ENCODE measurements around the gene SEPTIN8.

SEPTIN8 gene, protein sequence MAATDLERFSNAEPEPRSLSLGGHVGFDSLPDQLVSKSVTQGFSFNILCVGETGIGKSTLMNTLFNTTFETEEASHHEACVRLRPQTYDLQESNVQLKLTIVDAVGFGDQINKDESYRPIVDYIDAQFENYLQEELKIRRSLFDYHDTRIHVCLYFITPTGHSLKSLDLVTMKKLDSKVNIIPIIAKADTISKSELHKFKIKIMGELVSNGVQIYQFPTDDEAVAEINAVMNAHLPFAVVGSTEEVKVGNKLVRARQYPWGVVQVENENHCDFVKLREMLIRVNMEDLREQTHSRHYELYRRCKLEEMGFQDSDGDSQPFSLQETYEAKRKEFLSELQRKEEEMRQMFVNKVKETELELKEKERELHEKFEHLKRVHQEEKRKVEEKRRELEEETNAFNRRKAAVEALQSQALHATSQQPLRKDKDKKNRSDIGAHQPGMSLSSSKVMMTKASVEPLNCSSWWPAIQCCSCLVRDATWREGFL

DNA sequence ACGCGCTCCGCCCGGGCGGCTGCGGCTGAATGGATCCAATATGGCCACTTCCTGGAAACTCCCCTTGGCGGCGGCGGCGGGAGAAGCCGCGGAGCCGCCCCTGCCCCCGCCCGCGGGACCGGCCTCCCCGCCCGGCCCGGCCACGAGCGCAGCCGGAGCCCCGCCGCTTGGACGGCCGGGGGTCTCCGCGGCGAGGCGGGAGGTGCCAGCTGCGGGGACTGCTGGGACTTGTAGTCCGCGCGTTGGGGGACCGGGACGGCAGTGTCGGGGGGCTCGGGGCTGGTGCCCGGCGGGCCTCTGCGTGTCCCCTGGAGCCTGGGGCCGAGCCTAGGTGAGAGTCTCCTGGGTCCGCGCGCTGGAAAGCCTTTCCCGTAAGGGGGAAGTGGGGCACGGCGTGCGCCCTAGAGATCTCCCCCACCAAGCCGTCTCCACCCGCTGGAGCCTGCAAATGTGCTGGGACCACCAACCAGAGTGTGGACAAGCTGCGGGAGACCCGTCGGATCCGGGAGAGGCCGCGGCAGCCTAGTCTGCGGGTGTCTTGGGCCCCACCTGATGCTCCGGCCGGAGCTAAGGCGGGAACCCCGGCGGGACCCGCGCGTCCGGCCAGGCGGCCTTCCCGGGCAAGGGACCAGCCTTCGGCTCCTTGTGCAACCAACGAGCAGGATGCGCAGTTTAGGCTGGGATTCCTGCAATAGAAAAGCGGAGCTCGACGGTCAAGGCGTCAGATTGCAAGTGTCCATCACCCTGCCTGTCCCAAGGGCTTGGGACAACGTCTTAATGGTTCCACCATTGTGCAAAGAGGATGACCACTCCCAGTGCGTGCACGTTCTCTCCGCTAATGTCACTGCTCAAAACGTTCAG lies at the start of gene SEPTIN8:
TSS of gene SEPTIN8 (minus strand) at position 31 of the 861 bp plus-strand sequence. CDS start 102 bp downstream, outside the sequence.
- DNase-seq: peak in 1 of 2 experiments; percentile 23

DNA sequence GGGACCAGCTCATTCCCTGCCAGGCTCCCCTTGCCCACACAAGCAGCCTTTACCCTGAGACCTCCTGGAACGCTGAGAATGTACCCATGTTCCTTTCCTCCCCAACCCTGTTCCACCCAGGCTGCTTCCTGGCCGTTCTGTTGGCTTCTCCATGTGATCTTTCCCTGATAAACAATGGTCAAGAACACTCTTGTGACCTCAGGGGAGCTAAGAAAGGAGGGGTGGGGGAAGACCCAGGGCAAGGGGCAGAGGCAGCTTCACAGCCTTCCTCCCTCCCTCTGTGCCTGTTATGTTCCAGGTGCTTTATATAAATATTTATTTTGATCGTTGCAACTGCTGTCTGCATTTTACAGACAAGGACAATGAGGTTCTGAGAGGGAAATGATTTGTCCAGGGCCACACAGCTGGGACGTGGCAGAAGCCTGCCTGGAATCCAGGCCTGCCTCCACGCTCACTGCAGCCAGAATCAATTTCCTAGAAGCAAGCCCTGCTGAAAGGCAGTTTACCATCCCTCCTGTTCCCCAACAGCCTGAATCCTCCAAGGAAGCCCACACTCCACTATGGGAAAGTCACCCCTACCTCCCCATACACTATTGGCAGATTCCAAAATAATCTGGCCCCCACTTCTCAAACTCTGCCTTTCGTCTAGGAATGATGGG lies 49.5 kb upstream of the SEPTIN8 start:
- no peak for DNase-seq

DNA sequence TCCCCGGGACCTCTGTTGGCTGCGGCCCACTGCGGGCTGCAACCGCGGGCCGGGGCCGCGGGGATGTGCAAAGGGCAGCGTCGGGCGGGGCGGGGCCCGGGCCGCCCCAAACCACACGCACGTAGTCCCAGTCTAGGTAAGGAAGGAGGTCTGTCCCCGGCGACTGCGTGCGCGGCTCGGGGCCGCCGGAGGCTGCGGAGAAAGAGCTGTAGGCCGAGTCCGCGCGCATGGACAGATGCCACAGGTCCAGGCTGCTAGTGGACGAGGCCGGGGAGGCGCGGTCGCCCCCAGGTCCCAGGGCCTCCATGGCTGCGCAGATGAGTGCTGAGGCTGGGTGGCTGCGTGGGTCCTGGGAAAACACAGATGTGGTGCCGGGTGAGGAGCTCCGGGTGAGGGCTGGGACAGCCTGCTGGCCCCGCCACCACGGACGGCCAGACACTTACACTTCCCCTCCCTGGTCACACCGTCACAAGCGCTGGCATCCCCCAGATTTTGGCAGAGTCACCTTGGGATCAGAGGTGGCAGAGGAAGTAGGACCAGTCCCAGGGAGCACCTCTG lies 48.9 kb upstream of the SEPTIN8 start:
- DNase-seq: no peak

DNA sequence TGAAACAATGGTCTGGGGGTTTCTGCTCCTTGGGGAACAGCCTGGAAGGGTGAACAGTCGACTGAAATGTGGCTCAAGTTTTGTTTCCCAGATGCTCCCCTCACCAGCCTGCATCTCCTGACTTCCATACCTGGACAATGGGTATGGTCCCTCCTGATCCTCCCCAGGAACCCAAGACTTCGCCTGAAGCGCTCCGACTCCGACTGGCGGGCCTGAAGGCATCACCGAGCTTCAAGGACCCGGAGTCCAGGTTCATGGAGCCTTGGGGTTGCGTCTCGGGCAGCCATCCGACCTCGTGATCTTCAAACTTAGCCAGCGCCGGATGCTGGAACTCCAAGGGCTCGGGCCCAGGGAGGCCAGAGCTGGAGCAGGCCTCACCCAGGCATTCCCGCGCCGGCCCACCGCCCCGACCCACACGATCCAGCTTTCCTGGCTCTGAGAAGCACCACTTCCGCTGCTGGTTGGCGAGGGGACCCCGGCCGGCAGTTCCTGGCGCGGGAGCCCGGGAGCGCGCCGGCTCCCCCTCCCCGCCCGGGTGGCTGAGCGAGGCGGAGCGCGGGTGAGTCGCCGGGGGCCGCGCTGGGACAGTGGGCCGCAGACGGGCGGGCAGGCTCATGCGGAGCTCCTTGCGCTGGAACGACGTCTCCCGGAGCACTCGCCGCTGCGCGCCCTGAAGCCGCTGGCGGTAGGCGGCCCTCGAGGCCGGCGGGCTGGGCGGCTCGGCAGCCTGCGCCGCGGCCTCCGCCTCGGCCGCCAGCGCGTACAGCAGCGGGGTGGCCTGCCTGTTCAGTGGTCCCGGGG lies 48.2 kb upstream of the SEPTIN8 start:
- DNase-seq: no peak

DNA sequence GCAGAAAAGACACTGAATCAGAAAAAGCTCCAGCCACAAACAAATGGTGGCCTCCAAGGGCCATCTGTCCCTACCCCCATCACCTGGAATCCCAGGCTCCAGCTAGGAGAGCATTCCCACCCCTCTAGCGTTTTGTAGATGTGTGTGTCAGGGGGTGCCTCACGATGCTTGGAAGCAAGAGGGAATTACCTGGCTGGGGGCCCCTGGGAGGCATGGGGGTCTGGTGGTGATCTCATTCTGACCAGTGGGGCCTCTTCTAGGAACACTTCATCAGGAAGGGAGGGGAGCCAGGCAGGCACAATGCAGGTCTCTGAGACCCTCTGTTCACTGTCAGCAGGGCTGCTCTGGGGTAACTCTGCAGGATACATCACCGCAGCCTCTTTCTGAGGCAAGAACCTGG lies 47.4 kb upstream of the SEPTIN8 start:
- no peak for DNase-seq

DNA sequence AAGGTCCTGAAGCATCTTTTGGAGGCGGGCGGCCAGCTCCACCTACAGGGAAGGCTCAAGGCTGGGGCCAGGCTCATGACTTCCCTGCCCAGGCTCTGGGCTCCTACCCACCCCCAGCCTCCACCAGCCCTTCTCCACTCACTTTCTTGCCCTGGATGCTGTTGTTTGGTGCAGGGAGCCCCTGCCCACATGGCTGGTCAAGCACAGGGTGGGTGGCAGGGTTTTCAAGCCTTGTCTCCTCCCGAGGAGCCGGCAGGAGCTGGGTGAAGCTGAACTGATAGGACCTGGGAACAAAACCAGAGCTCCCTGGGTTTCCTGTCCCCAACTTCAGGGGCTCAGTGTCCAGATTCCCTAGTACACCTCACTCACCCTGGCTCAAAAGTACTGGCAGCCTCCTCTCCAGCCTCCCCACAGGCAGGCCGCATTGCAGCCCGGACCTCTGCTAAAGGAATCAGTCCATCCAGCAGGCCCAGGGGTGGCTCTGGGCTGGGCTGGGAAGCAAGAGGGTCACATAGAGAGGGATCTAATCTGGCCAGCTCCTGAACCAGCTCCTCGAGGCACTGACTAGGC lies 46.5 kb upstream of the SEPTIN8 start:
- DNase-seq: no peak

DNA sequence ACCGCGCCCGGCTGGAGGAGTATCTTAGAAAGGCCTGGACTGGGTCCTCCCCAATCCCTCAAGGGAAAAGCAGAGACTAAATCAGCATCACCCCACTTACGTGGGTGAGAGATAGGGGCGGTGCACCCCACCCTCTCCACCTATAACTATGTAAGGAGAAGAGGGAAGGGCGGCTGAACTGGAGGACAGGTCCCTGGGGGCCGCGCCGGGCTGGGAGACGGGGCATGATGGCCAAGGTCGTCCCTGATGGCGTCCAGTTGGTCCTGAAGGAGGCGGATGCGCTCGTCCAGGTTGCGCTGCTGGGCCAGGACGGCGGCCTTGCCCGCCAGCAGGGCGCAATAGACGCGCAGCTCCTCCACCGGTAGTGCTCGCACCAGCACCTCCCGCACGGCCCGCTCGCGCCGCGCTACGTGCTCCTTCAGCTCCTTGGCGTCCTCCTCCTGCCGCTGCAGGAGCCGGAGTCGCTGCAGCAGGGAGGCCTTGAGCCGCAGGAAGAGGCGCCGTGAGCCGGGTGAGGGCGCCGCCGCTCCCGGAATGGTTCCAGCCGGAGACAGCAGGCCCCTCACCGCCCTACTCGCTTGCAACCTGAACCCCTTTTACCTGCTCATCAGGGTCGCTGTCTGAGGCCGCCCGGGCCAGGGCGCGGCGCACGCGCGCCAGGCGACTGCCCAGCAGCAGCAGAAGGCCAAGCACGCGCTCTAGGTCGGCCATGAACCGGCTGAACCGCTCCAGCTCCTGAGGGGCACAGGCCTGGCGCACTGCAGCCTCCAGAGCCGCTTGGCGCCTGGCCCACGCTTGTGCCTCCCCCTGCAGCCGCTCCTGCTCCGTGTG lies 45.8 kb upstream of the SEPTIN8 start:
- no peak for DNase-seq

DNA sequence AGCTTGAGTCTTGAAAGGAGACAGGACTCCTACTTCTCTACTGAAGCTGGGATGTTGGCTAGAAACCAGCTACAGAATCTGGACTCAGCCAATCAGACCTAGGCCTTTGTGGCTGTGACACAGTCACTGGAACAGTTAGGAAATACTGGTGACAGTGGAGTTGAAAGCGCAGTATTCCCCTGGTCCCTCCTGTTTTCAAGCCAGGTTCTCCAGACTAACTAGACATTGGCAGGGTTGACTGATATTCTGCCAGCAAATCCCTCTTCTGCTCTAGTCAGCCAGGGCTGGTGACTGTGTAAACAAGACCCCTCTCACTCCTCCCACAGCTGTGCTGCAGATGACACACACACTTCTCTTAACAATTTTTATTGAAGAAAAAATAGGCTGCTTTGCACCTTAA lies 44.8 kb upstream of the SEPTIN8 start:
- peak in 1 of 2 experiments; percentile 3 for DNase-seq

DNA sequence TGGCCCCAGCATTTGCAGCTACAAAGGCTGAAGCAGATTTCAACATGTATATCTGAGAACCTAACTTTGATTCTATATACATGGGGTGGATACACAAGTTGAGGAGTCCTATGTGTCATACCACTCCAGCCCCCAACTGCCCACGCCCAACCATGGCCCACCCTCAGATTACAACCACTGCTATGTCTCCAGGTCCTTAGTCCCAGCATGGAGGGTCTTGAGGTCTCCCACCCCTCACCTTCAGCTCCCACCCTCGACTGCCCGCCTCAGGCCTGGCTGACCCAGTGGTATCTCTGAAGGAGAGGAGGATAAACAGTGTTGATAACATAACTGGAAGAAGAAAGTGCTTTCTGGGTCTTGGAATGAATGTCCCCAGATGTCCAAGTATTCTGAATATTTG lies 44.3 kb upstream of the SEPTIN8 start:
- no peak for DNase-seq

DNA sequence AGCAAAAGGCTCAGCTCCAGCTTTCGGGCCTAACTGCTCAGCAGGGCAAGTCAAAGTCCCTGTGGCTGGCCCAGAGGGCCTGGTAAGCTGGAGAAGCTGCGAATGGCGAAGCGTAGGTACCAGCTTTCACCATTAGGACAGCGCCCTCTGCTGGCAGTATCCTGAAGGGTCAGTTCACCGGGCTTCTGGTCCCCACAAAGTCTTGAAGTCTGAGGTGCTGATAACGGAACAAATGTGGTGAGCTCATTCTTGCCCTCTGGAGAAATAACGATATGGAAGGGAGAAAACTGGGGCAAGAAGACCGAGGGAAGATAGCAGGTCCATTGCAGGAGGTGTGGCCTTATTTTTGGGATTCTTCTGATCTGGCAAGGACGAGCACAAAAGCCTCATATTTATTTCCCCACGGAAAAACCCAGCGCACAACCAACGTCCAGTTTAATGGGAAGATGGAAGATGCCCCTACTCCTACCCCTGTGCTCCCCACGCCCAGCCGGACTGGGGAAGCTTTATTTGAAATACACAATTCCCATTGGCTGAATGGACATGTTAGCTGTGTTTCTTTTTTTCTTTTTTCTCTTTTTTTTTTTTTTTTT lies 43.2 kb upstream of the SEPTIN8 start:
- DNase-seq: peak; percentile 75 to 90

DNA sequence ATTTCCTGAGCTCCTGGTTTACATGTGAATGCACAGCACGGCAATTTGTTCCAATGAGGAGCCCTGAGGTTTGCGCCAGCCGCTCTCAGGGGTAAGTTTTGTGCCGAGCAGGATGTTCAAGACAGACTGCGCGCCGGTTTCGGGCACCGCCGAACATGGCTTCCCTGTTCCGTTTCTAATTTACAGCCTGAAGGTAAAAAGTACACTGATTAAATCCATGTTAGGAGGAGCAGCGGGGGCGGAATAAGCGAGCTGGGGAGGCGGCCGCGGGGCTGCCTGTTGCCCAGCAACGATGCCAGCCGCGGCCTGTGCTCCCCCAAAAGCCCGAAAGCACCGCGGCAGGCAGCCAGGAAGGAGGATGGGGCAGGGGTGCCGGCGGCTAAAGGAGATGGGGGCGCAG lies 42.4 kb upstream of the SEPTIN8 start:
- no peak for DNase-seq

DNA sequence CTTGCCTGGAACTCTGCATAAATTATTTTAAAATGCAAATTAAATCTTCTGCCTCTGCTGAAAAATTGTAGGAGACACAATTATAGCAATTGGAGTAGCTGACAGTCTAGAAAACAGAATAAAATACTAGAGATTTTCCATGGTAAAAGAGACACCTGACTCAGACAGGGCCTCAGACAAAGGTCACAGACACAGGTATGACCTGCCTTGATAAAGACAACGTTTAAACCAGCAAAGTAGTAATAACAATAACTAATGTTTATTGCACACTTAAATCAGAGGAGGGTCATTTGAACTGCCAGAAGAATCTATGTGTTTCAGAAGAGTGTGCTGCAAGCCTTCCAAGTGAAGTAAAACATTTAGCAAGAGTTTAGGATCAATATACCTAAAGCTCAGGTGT lies 40.0 kb upstream of the SEPTIN8 start:
- DNase-seq: no peak

DNA sequence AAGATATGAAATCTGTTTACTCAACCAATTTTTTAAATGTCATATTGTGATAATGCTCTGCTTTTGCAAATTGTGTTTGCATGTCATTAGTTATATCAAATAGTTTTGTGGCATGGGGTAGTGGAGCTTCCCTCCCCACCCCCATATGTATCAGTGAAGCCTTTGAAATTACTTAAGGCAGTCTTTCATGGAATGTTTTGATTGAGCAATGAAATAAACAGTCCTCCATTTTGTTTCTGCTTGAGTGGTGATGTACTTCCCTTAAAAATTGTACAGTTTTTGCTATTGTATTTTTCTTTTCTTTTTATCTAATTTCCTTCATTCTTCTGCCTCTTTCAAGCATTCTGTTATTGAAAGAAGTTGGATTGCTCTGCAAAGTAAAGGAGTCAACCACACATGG lies 39.5 kb upstream of the SEPTIN8 start:
- DNase-seq: no peak

DNA sequence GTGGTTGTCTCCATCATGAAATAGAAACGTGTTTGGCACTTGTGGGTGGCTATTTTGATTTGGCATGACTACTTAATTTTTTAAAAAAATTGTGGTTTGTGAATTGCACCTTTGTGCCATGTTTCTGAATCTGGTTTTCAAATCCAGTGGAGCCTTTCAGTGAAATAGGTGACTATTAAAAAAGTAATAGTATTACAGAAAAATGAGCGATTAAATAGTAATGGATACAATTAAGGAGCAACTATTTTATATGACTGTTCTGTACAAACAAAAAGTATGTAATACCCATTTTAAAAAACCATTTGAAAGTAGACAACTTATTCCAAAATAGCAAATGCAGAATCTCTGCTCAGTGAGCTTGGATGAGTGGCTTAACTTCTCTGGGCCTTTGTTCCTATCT lies 39.0 kb upstream of the SEPTIN8 start:
- no peak for DNase-seq

DNA sequence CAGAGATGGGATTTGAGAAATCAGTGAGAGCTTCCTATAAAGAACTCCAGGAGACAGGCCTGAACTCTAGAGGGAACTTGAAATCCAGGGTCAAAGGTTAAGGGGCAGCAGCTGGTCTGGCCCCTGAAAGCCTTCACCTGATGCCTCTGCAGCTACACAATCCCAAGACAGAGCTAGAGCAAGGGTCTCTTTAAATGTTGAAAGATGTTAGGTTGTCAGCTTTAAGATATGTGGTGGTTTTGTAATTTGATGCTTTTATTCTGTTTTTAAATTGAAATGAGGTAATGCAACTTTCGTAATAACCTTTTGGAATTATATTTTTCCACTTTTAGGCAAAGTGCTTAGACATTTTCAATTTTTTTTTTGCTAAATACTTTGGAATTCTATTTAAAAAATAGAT lies 38.4 kb upstream of the SEPTIN8 start:
- no peak for DNase-seq

DNA sequence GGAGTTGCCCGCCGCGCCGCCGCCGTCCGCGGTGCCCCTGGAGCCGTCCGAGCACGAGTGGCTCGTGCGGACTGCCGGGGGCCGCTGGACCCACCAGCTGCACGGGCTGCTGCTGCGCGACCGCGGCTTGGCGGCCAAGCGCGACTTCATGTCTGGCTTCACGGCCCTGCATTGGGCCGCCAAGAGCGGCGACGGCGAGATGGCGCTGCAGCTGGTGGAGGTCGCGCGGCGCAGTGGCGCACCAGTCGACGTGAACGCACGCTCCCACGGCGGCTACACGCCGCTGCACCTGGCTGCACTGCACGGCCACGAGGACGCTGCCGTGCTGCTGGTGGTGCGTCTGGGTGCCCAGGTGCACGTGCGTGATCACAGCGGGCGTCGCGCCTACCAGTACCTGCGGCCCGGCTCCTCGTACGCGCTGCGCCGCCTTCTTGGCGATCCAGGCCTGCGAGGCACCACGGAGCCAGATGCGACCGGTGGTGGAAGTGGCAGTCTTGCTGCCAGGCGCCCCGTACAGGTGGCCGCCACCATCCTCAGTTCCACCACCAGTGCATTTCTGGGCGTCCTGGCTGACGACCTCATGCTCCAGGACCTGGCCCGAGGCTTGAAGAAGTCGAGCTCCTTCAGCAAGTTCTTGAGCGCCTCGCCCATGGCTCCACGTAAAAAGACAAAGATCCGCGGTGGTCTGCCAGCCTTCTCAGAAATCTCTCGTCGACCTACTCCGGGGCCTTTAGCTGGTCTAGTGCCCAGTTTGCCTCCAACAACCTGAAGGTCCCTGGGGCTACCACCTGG lies 37.7 kb upstream of the SEPTIN8 start:
- DNase-seq: no peak

DNA sequence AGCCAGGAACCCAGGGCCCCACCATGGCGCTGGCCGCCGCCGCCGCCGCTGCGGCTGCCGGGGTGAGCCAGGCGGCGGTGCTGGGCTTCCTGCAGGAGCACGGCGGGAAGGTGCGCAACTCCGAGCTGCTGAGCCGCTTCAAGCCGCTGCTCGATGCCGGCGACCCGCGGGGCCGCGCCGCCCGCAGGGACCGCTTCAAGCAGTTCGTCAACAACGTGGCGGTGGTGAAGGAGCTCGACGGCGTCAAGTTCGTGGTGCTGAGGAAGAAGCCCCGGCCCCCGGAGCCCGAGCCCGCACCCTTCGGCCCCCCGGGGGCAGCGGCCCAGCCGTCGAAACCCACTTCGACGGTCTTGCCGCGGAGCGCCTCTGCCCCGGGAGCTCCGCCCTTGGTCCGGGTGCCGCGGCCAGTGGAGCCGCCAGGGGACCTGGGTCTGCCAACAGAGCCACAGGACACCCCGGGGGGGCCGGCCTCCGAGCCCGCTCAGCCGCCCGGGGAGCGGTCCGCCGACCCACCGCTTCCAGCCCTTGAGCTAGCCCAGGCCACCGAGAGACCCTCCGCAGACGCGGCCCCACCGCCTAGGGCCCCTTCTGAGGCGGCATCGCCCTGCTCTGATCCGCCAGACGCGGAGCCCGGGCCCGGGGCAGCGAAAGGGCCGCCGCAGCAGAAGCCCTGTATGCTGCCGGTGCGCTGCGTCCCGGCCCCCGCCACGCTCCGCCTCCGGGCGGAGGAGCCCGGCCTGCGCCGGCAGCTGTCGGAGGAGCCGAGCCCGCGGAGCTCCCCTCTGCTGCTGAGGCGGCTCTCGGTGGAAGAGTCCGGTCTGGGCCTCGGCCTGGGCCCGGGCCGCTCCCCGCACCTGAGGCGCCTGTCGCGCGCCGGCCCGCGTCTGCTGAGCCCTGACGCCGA lies 36.8 kb upstream of the SEPTIN8 start:
- DNase-seq: peak in 1 of 2 experiments; percentile 26

All from SHP77 (cell line).